Psoas muscle (tissue), 8 donors: ENCODE data around the gene FCN1. TPM values are rescaled to one million over a fixed set of nuclear protein-coding genes. Genes with fewer than 3 reads are reported as not detected.

Source experiments
- ATAC-seq, 4 donors: fragments of 200-7000 bp; cut with Tn5 transposase; one replicate each; pipeline ENCODE4 v1.9.1; 2020; ENCODE audit warnings: moderate library complexity in 3 of 4, mild to moderate bottlenecking in 2 of 4
- DNase-seq, 2 donors: peaks; one replicate each; pipeline ENCODE4 v3.0.0-alpha.2; 2020
- H3K27ac ChIP-seq: fragments of 200-600 bp; one replicate; pipeline ENCODE4 v1.8.0; 2022
- H3K27me3 ChIP-seq, 3 donors: fragments of 200-600 bp in 1 of 3; one replicate each; pipeline versions ENCODE4 v1.6.1 to v1.8.0; 2013 to 2022; ENCODE audit warnings: low read length in 2 of 3, mild to moderate bottlenecking in 2 of 3, moderate library complexity in 1 of 3; ENCODE audit not compliant: insufficient read depth in 3 of 3
- H3K36me3 ChIP-seq, 2 donors: fragments of 200-600 bp in 1 of 2; one replicate each; pipeline versions ENCODE4 v1.6.1 to v1.8.0; 2013 to 2022; ENCODE audit warnings: low read depth in 1 of 2, mild to moderate bottlenecking in 1 of 2, moderate library complexity in 1 of 2; ENCODE audit not compliant: insufficient read depth in 1 of 2
- H3K4me1 ChIP-seq: fragments of 200-600 bp; one replicate; pipeline ENCODE4 v1.8.0; 2022
- H3K4me3 ChIP-seq: fragments of 200-600 bp; one replicate; pipeline ENCODE4 v1.8.0; 2022; ENCODE audit warnings: mild to moderate bottlenecking
- H3K9me3 ChIP-seq: fragments of 200-600 bp; one replicate; pipeline ENCODE4 v1.8.0; 2022
- CTCF ChIP-seq: fragments of 200-600 bp; IDR thresholded peaks from one replicate; pipeline ENCODE4 v1.8.0; 2022; ENCODE audit warnings: antibody characterized with exemption
- WGBS, 3 donors: extraction: QIAGEN DNeasy Blood & Tissue Kit; methylation state at CpG; one replicate each; pipeline versions ENCODE4 v1.1.6 to v1.1.7; 2013; 5-methylcytosine and 5-hydroxymethylcytosine counted together
- intact Hi-C, 2 donors: fragments of 100-400 bp; cut with DNase I; formaldehyde crosslinking; loops; one replicate each; pipeline versions ENCODE4 v1.11.0 to v1.14.2; 2022
- polyA plus RNA-seq, 3 donors: library from polyadenylated mRNA; stranded (reverse); fragments of 200-250 nt; gene quantifications; one replicate each; pipeline ENCODE4 v1.2.3, GENCODE V29; 2013
- total RNA-seq, 4 donors: library from RNA; stranded (reverse); fragmentation: NEBNext Ultra II Directional in 2 of 4; extraction: Animal tissue kit (Norgen Biotek cat#: 25700) in 2 of 4; gene quantifications; one replicate each; pipeline versions ENCODE4 v1.2.1 to v1.2.4, GENCODE V29; 2021 to 2023
- donor health status: healthy with polysubstance abuse.
- donor health status: DM: no; HTN: no; CAD: no; lungs with moderate emphysema.
- donor health status: Bipolar disorder and iron deficiency.
- donor health status: healthy.
- donor health status: DM: yes; HTN: yes; CAD: no.
- donor health status: DM: no; HTN: no; CAD: no.
- donor health status: DM: no; HTN: no; CAD: no.
- donor health status: DM: yes; HTN: yes; CAD: no.

FCN1 gene
- total and polyA plus RNA-seq, 7 donors = 0.51 to 3.9 (median 0.82) TPM

GRCh38 chr9:134885001-134885678 is 32.6 kb downstream of the FCN1 start:
- Histone ChIP-seq H3K9me3 (no peaks in the 10 kb centered on the region), H3K4me1 (no peaks in the 10 kb centered on the region), H3K27ac (no peak overlapping the region), H3K36me3 (no peaks in the 10 kb centered on the region), H3K4me3 (no peak overlapping the region), H3K27me3 (peaks cover 0 to 17% (median 3%) of the 10 kb centered on the region in 3 donors)
- intact Hi-C loops = no loop called here
- no peak for TF ChIP-seq CTCF
- ATAC-seq (no peak), DNase-seq (no peak)
- 91 to 93% (median 93%) methylated on average over 21 to 22 of the region's 22 CpGs for WGBS, 3 donors

DNA sequence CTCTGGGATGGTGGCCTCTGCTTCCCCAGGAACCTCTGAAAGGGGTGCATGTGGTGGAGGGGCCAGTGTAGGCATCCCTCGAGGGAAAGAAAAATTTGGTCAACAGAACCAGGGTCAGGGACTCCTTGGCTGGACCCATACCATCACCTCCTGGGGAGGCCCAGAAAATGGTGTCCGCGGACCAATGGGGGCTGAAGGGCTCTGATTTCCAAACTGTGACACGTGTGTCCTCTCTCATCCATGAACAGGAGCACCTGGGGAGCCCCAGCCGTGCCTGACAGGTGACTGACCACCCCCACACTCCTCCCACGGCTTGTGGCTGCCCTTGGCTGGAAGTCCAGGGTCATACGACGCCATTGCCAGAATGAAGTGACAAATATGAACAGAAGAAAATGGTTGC is 33.2 kb downstream of the FCN1 start:
- DNase-seq = no peak
- intact Hi-C loops = no loop called here
- ATAC-seq = no peak
- no peaks in the 10 kb centered on the region for H3K4me1 ChIP-seq
- H3K27me3 ChIP-seq = peaks cover 0 to 21% (median 3%) of the 10 kb centered on the region in 3 donors
- H3K9me3 ChIP-seq = no peaks in the 10 kb centered on the region
- H3K4me3 ChIP-seq = no peak overlapping the region
- H3K27ac ChIP-seq = no peak overlapping the region
- TF ChIP-seq CTCF = no peak
- H3K36me3 ChIP-seq = no peaks in the 10 kb centered on the region
- 83 to 87% (median 83%) methylated on average over 8 of the region's 8 CpGs for WGBS, 3 donors

DNA sequence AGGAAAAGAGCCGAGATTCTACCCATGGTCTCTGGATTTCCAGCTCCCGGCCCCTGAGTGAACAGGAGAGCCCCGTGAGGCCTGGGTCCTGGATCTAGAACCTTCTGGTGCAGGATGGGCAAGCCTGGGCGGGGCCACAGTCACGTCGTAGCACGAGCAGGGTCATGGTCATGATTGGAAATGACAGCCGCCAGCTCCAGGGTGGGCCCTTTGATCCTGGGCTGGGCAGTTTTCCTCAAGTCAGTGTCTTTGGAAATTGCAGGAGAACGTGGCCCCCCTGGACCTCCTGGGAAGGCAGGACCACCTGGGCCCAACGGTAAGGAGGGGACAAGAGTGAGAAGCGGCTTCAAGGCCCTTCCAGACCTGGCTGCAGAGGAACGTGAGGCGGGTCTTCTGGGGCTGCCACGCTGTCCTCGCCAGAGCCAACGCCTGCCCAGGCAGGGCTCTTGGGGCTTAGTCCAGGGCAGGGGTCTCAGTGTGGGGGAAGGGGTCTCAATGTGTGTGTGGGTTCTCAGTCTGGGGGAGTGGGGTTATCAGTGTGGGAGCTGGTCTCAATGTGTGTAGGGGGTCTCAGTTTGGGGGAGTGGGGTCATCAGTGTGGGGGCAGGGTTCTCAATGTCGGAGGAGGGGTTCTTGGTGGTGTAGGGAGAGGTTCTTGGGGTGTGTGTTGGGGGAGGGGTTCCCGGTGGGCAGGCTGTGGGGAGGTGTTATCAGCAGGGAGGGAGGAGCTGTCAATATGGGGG is 34.5 kb downstream of the FCN1 start:
- ATAC-seq = no peak
- Histone ChIP-seq H3K9me3 (no peaks in the 10 kb centered on the region), H3K36me3 (no peaks in the 10 kb centered on the region), H3K4me3 (no peak overlapping the region), H3K27ac (no peak overlapping the region), H3K4me1 (no peaks in the 10 kb centered on the region), H3K27me3 (peaks cover 0 to 25% (median 3%) of the 10 kb centered on the region in 3 donors)
- intact Hi-C loops = no loop called here
- no peak for TF ChIP-seq CTCF
- DNase-seq = no peak
- WGBS, 3 donors = 83 to 90% (median 89%) methylated on average over 18 of the region's 18 CpGs

- Histone ChIP-seq H3K27ac (no peak overlapping the region), H3K27me3 (peaks cover 0 to 25% (median 3%) of the 10 kb centered on the region in 3 donors), H3K4me1 (no peaks in the 10 kb centered on the region), H3K9me3 (no peaks in the 10 kb centered on the region), H3K4me3 (no peak overlapping the region), H3K36me3 (no peaks in the 10 kb centered on the region)
- ATAC-seq (no peak), DNase-seq (no peak)
- intact Hi-C loops = no loop called here
- 76 to 89% (median 76%) methylated on average over 3 of the region's 3 CpGs for WGBS, 3 donors
- no peak for TF ChIP-seq CTCF
Measured at GRCh38 chr9:134882204-134882785, 35.4 kb downstream of the FCN1 start.
